Epidermal melanocyte (primary cell): ENCODE results near the gene SPRY4.
"Not testable (repeated sequence)": the region's sequence is repeated elsewhere in the genome, so short reads cannot be mapped to it uniquely, and the experiment has no call there.

Experiments
- DNase-seq: peaks from one replicate; pipeline ENCODE4 v3.0.0; 2011; ENCODE audit warnings: low spot score; ENCODE audit not compliant: insufficient read length

The SPRY4 gene

GRCh38 chr5:142334538-142334937, 9.7 kb upstream of the SPRY4 start:
- DNase-seq: no peak

- not testable (repeated sequence) for DNase-seq
Observed at GRCh38 chr5:142333749-142334148, 8.9 kb upstream of the SPRY4 start.

DNA sequence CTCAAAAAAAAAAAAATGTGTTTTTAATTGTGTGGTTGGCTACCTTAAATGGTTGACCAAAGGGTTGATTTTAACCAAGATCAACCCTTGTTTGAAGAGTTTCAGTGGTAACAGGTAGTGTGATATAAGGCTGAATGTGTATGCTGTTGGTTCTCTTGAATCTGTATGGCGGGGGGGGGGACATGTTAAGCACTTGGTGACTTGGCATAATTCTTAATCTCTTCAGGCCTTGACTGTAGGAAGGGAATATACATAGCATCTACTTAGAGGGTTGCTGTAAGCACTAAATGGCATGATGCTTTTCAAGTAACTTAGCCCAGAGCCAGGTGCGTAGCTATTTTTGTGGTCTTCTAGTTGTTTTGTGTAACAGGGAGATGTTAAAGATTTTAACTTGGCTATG, 5.6 kb upstream of the SPRY4 start:
- no peak for DNase-seq

GRCh38 chr5:142330026-142330425, 5.2 kb upstream of the SPRY4 start:
- DNase-seq: no peak

- no peak for DNase-seq
Observed at GRCh38 chr5:142327111-142327842, 2.5 kb upstream of the SPRY4 start.

GRCh38 chr5:142326480-142326938, 1.7 kb upstream of the SPRY4 start:
- no peak for DNase-seq

GRCh38 chr5:142325725-142326479, 1.1 kb upstream of the SPRY4 start:
- DNase-seq: no peak

DNA sequence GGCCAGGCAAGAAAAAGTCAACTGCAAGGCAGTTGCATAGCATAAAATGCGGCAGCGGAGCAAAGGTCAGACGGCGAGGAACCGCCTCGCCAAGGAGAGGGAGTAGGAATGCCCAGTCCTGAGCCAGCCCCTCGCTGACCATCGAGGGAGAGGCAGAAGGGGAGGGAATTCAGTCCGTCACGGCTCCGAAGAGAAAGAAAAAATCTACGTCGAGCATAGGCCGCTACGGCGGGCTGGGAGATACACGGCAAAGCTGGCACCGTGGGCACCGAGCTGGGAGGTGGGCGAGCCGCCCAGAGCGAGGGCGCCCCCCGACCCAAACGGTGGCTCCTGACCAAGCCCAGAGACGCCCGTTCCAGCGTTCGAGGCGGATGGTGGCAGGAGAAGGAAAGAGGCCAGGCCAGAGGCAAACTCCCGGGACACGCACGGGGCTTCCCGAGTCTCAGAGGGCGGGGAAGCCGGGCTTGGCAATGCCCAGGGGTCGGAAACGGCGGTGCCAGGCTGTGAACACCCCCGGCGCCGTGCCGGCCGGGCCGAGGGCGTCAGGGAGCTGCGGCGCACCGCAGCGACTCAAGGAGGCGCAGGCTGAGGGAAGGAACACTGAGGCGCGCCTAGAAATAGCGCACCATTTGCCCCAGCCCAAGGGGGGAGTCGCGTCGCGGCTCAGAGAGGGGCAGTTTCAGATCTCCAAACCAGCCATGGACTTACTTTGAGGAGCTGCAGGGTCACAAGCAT, 518 bp downstream of the SPRY4 start:
- no peak for DNase-seq

DNA sequence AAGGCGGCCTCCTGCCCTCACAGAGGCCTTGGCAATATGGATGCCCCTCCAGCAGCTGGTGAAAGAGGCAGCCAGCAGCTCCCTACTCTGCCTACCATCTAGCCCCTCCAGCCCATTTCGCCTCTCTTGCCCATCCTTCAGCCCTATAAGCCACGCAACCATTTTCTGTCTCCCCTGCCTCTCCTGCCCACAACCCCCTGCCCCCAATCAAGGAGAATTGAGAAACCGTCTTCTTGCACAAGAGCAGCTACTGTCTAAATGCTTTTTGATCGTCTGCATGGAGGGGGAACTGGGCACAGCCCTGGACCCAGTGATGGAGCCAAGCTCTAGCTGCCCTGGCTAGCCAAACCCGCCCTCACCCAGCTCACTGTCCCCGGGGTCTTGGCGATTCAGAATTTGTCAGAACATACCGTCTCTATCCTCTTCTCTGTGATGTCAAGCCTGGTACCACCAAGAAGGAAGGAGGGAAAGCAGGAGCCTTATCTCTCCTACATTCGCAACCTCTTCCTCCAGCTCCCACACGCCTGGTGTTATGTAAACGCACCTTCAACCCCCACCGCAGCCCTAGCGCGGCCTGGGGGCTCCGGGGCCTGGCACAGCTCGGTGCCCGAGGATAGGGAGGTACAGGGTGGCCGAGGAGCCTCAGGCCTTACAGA, 1.2 kb downstream of the SPRY4 start:
- DNase-seq: no peak

DNA sequence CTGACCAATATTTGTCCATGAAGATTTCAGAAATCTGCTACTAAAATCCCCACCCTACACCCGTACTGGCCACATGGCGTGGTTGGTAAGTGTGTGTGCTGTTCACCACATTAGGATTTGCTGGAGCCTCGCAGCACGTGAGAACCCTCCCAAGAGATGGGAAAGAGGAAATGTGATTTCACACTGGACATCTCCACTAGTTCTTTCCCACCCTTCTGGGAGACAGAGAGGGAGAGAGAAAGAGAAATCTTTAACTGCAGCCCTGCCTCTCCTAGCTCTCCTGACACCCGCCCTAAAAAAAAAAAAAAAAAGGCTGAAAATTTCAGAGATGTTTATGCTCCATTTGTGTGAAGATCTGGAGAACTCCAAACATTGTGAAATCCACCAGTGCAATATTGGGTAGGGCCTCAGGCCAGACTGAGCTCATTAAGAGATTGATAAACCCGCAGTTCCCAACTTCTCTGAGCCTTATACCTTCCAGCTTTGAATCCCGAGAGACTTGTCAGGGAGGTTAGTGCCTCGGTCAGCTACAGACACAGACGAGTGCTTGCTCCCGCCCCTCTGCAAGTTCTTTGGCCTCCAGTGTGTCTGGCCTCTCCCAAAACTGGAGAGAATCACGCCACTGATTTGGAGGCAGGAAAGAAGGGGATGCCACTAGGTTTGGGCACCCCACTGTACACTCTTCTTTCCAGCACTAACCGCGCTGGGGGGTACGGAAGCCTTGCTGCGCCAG, 1.9 kb downstream of the SPRY4 start:
- DNase-seq: no peak

GRCh38 chr5:142322403-142322746, 2.4 kb downstream of the SPRY4 start:
- no peak for DNase-seq

GRCh38 chr5:142320851-142321560, 3.8 kb downstream of the SPRY4 start:
- DNase-seq: peak; percentile 1

- no peak for DNase-seq
Observed at GRCh38 chr5:142320430-142320738, 4.4 kb downstream of the SPRY4 start.

- DNase-seq: no peak
Observed at GRCh38 chr5:142319560-142320429, 5.0 kb downstream of the SPRY4 start.

DNA sequence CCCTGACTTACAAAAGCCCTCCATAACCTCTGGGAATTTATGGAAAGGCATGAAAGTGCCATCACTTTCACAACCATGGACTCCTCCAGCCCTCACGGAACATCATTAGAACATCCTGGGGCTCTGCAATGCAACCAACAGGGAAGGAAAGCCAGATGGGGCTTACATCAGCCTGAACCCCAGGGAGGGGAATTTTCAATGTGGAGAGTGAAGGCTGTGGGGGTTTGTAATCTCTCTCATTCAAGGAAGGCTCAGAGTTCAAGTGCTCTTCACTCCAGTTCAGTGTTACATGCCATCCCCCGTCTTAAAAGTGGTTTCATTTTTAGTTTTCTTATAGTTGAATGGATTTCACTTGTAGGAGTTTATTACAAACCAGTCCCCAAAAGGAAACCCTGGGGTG, 5.7 kb downstream of the SPRY4 start:
- DNase-seq: peak; percentile 10

DNA sequence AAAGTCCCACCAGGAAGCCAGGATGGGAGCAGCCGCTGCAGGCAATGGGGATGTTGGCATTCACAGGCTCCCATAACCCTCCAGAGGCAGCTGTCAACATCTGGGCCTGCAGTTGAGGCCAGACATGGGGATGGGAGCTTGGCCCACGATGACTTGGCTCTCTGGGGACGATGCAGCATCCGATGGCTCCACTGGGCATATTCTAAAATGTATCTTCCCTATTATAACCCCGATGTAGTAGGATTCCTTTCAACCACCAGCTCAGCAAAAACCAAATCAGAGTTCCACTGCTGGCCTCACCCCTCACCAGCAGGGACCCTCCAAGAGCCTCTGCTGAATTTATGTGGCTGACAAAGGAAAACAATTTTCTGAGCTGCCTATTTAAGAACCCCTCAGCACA, 7.1 kb downstream of the SPRY4 start:
- DNase-seq: peak; percentile 11

DNA sequence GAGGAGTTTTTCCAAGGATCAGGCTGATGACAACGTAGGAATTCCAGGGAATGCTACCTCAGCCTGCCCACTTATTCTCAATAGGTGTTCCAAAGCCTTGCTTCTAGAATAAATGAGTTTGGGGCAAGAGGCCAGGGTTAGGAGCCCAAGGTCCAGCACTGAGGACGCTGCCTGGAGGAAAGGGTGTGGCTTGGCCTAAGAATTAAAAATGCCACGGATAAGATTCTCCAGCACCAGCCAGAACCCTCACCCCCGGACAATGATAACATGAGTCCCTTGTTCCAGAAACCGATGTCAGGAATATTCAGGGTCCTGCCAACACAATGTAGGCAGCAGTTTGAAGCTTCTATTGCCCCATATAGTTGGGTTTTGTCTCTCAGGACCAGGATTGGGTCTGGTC, 7.6 kb downstream of the SPRY4 start:
- DNase-seq: no peak

- DNase-seq: no peak
Observed at GRCh38 chr5:142316681-142317080, 8.1 kb downstream of the SPRY4 start.

DNA sequence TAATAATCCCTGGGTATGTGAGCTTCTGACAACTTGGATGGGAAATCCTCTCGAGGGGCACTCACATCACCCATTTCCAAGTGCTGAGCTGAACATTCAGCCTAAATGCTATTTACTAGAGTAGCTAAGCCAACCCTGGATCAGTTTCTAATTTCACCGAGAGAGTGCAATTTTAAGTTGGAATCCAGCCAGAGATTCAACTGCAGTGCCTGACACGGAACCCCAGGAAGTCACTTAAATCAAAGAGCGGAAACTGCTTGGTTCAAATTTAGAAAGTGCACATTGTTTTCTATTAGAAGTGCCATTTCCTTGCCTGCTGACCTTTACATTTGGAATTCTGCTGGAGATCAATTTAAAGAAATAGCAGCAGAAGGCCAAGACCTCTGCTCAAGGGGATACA, 8.8 kb downstream of the SPRY4 start:
- DNase-seq: peak; percentile 66
